HCT116 (cell line): ENCODE data around the gene AP1M2. TPM values are rescaled to one million over a fixed set of nuclear protein-coding genes. Genes with fewer than 3 reads are reported as not detected.
"Not testable (repeated sequence)": the region's sequence is repeated elsewhere in the genome, so short reads cannot be mapped to it uniquely, and the experiment has no call there.

Source experiments
- ATAC-seq: fragments of 200-7000 bp; cut with Tn5 transposase; 2 replicates; pipeline ENCODE4 v1.9.1; 2020; ENCODE audit warnings: mild to moderate bottlenecking, moderate library complexity
- BruUV-seq: library from RNA; stranded (reverse); fragments of 400-500 nt; replicated peaks from 2 replicates; lab custom pipeline; 2021; lab: Mats Ljungman, UMichigan
- CTCF ChIA-PET: fragments of 300-600 bp; sonication (Branson Sonifier 250); formaldehyde crosslinking; loops from one replicate; lab custom pipeline; 2021; ENCODE audit warnings: antibody characterized with exemption; lab: Charles Lee
- POLR2A ChIA-PET: fragments of 300-600, 350-600 bp; sonication (Branson Sonifier 250); formaldehyde crosslinking; loops from one replicate; lab custom pipeline; 2021; ENCODE audit warnings: antibody characterized with exemption; lab: Charles Lee
- RAD21 ChIA-PET, 2 experiments: fragments of 300-600 bp; sonication (Branson Sonifier 250); formaldehyde crosslinking; loops; one replicate each; lab custom pipeline; 2023; ENCODE audit warnings: low total read pairs in 2 of 2; ENCODE audit not compliant: uncharacterized antibody in 2 of 2, unreplicated experiment in 2 of 2, low non-redundant PET in 1 of 2; lab: Charles Lee
- DNase-seq: peaks from one replicate; pipeline ENCODE4 v3.0.0-alpha.2; 2010; ENCODE audit warnings: low read depth, low spot score
- H2AFZ ChIP-seq: fragments of 200-600 bp; shearing (Covaris generic), sonication (generic); 2 replicates; pipeline ENCODE4 v1.6.1; 2017; ENCODE audit warnings: low read depth, mixed run types, mixed read lengths, antibody characterized with exemption, low read length; ENCODE audit not compliant: poor library complexity, severe bottlenecking
- H3K27ac ChIP-seq: 2 replicates; pipeline ENCODE4 v1.5.1; 2012; ENCODE audit warnings: low read depth, low read length
- H3K27me3 ChIP-seq: fragments of 200-600 bp; sonication (generic); 2 replicates; pipeline ENCODE4 v1.6.1; 2016; ENCODE audit warnings: mixed run types, low read length, mixed read lengths; ENCODE audit not compliant: insufficient read depth
- H3K36me3 ChIP-seq, 2 experiments: fragments of 200-500 bp in 1 of 2; fragments of 200-600 bp in 1 of 2; sonication (Bioruptor generic) in 1 of 2; sonication (generic) in 1 of 2; 2 replicates each; pipeline versions ENCODE4 v1.5.1 to v1.6.1; 2014 to 2016; ENCODE audit warnings: low read length in 2 of 2, inconsistent platforms in 1 of 2, mixed read lengths in 1 of 2, mixed run types in 1 of 2; ENCODE audit not compliant: insufficient read depth in 2 of 2, control insufficient read depth in 1 of 2
- H3K4me1 ChIP-seq, 2 experiments: fragments of 200-600 bp in 1 of 2; sonication (generic) in 1 of 2; 2 replicates each; pipeline versions ENCODE4 v1.5.1 to v1.6.1; 2012 to 2017; ENCODE audit warnings: low read length in 2 of 2, inconsistent platforms in 1 of 2, mild to moderate bottlenecking in 1 of 2, mixed read lengths in 1 of 2, mixed run types in 1 of 2, moderate library complexity in 1 of 2; ENCODE audit not compliant: insufficient read depth in 2 of 2, control insufficient read depth in 1 of 2
- H3K4me2 ChIP-seq: fragments of 200-600 bp; sonication (generic); 2 replicates; pipeline ENCODE4 v1.6.1; 2017; ENCODE audit warnings: mixed run types, low read length, mixed read lengths
- H3K4me3 ChIP-seq, 2 experiments: fragments of 200-600 bp in 1 of 2; sonication (generic) in 1 of 2; replicated peaks in 1 of 2; 2 replicates each; pipeline ENCODE4 v1.5.1; 2011 to 2016; ENCODE audit warnings: low read length in 2 of 2, control low read depth in 1 of 2, low read depth in 1 of 2, mild to moderate bottlenecking in 1 of 2, mixed read lengths in 1 of 2, mixed run types in 1 of 2
- H3K79me2 ChIP-seq: fragments of 200-600 bp; sonication (generic); 2 replicates; pipeline ENCODE4 v1.6.1; 2017; ENCODE audit warnings: mild to moderate bottlenecking, mixed run types, low read length, moderate library complexity, mixed read lengths; ENCODE audit not compliant: insufficient read depth
- H3K9ac ChIP-seq: fragments of 200-600 bp; sonication (generic); 2 replicates; pipeline ENCODE4 v1.6.1; 2016; ENCODE audit warnings: low read length, mixed read lengths
- H3K9me2 ChIP-seq: fragments of 200-600 bp; sonication (generic), shearing (Covaris generic); 2 replicates; pipeline ENCODE4 v1.6.1; 2017; ENCODE audit warnings: mixed run types, mild to moderate bottlenecking, moderate library complexity; ENCODE audit not compliant: insufficient read depth
- H3K9me3 ChIP-seq, 2 experiments: fragments of 200-500 bp in 1 of 2; fragments of 200-600 bp in 1 of 2; sonication (Bioruptor generic) in 1 of 2; sonication (generic) in 1 of 2; 2 replicates each; pipeline ENCODE4 v1.6.1; 2014 to 2017; ENCODE audit warnings: low read length in 2 of 2, mixed read lengths in 2 of 2, inconsistent platforms in 1 of 2, low read depth in 1 of 2, mild to moderate bottlenecking in 1 of 2, mixed run types in 1 of 2, moderate library complexity in 1 of 2; ENCODE audit not compliant: control insufficient read depth in 1 of 2, insufficient read depth in 1 of 2
- H4K20me1 ChIP-seq: fragments of 200-600 bp; sonication (generic), shearing (Covaris generic); 2 replicates; pipeline ENCODE4 v1.6.1; 2017; ENCODE audit warnings: mixed run types, mild to moderate bottlenecking, moderate library complexity; ENCODE audit not compliant: insufficient read depth
- ATF3 ChIP-seq: IDR thresholded peaks from 2 replicates; pipeline ENCODE4 v1.6.1; 2012
- CBX3 ChIP-seq: IDR thresholded peaks from 2 replicates; pipeline ENCODE4 v1.6.1; 2012; ENCODE audit warnings: low read depth
- CEBPB ChIP-seq: IDR thresholded peaks from 2 replicates; pipeline ENCODE4 v1.6.1; 2012; ENCODE audit warnings: low read depth
- EZH2 ChIP-seq: fragments of 200-600 bp; sonication (generic); IDR thresholded peaks from 2 replicates; pipeline ENCODE4 v1.6.1; 2017; ENCODE audit warnings: antibody characterized with exemption, mixed run types
- EZH2phosphoT487 ChIP-seq: fragments of 200-600 bp; IDR thresholded peaks from 2 replicates; pipeline ENCODE4 v1.6.1; 2018; ENCODE audit warnings: antibody characterized with exemption, borderline replicate concordance
- FOSL1 ChIP-seq: IDR thresholded peaks from 2 replicates; pipeline ENCODE4 v1.6.1; 2012; ENCODE audit warnings: low read depth
- JUND ChIP-seq: IDR thresholded peaks from 2 replicates; pipeline ENCODE4 v1.6.1; 2012
- MAX ChIP-seq: IDR thresholded peaks from 2 replicates; pipeline ENCODE4 v1.6.1; 2012
- POLR2A ChIP-seq: IDR thresholded peaks from 2 replicates; pipeline ENCODE4 v1.7.0; 2011; ENCODE audit warnings: borderline replicate concordance; ENCODE audit not compliant: insufficient read depth, insufficient read length; ENCODE audit errors: extremely low read depth
- RAD21 ChIP-seq: IDR thresholded peaks from 2 replicates; pipeline ENCODE4 v1.6.1; 2012; ENCODE audit warnings: low read depth, mild to moderate bottlenecking
- SIN3A ChIP-seq: IDR thresholded peaks from 2 replicates; pipeline ENCODE4 v1.6.1; 2012; ENCODE audit warnings: low read depth
- SRF ChIP-seq: IDR thresholded peaks from 2 replicates; pipeline ENCODE4 v1.6.1; 2012; ENCODE audit warnings: low read depth
- TCF7L2 ChIP-seq: IDR thresholded peaks from 2 replicates; pipeline ENCODE4 v1.7.0; 2011; ENCODE audit warnings: borderline replicate concordance, inconsistent platforms; ENCODE audit not compliant: insufficient read depth, insufficient read length; ENCODE audit errors: extremely low read depth
- YY1 ChIP-seq: IDR thresholded peaks from 2 replicates; pipeline ENCODE4 v1.6.1; 2011; ENCODE audit warnings: low read length, low read depth, moderate library complexity, mild to moderate bottlenecking; ENCODE audit not compliant: insufficient replicate concordance; ENCODE audit errors: extremely low read depth
- ZBTB33 ChIP-seq: IDR thresholded peaks from 2 replicates; pipeline ENCODE4 v1.6.1; 2011; ENCODE audit warnings: mild to moderate bottlenecking, low read length, moderate library complexity; ENCODE audit not compliant: insufficient replicate concordance; ENCODE audit errors: extremely low read depth
- ZFX ChIP-seq: fragments of 450-650 bp; IDR thresholded peaks from 2 replicates; pipeline ENCODE4 v1.6.1; 2017
- ZNF274 ChIP-seq: fragments of 200-500 bp; sonication (Bioruptor generic); IDR thresholded peaks from 2 replicates; pipeline ENCODE4 v1.6.1; 2014; ENCODE audit warnings: mild to moderate bottlenecking, low read depth, low read length, inconsistent platforms
- intact Hi-C: fragments of 100-400 bp; cut with micrococcal nuclease; formaldehyde crosslinking; loops from 2 replicates; pipeline ENCODE4 v1.10.0; 2022
- total RNA-seq: library from RNA; stranded (reverse); gene quantifications from one replicate; pipeline ENCODE4 v1.2.1, GENCODE V29; 2021; ENCODE audit not compliant: unreplicated experiment
- TF ChIP-seq, protein P1 (sequence below), 3 experiments: fragments of 200-600 bp in 1 of 3; sonication (generic) in 1 of 3; IDR thresholded peaks in 2 of 3; conservative IDR thresholded peaks in 1 of 3; 2 replicates each; pipeline ENCODE4 v1.5.1; 2012 to 2017; ENCODE audit warnings: low read depth in 2 of 3, low read length in 2 of 3, antibody characterized with exemption in 1 of 3, borderline replicate concordance in 1 of 3, control low read depth in 1 of 3, mild to moderate bottlenecking in 1 of 3, mixed read lengths in 1 of 3, mixed run types in 1 of 3, moderate library complexity in 1 of 3; ENCODE audit not compliant: insufficient read depth in 1 of 3

The AP1M2 gene
- total RNA-seq, 1 experiment from 2014 or later = 111 TPM

DNA sequence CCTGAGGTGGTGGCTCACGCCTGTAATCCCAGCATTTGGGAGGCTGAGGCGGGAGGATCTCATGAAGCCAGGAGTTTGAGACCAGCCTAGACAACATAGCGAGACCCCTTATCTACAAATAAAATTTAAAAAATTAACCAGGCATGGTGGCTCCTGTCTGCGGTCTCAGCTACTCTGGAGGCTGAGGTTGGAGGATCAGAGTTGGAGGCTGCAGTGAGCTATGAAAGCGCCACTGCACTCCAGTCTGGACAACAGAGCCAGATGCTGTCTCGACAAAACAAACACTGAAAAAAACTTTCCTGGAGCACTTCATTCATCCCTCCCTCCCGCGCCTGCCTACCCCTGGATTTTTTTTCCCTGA is 44.1 kb downstream of the AP1M2 start:
- CTCF ChIA-PET = interaction anchor here (0.7 to 3.1 kb wide), 4 partner anchors 9 to 191 kb away, joined by 3 to 15 read pairs (median 3); partner anchors contain the start of gene S1PR5
- no peak for DNase-seq
- no TSS peak for BruUV-seq
- Histone ChIP-seq H3K4me2 (peak overlapping the region; percentile 97), H2AFZ (peak overlapping the region; percentile 90)
- no peak for TF ChIP-seq ZBTB33
- TF ChIP-seq TCF7L2 = no peak
- no peak for TF ChIP-seq JUND
- TF ChIP-seq RAD21 = no peak
- TF ChIP-seq CEBPB = no peak
- no peak for TF ChIP-seq ZFX
- TF ChIP-seq FOSL1 = no peak
- TF ChIP-seq YY1 = no peak
- no peak for TF ChIP-seq SIN3A
- TF ChIP-seq EZH2phosphoT487 = no peak
- no peak for TF ChIP-seq CBX3
- TF ChIP-seq SRF = no peak
- no peak for TF ChIP-seq MAX
- TF ChIP-seq EZH2 = no peak
- no peak for TF ChIP-seq POLR2A
- TF ChIP-seq ZNF274 = no peak
- TF ChIP-seq, protein P1, sequence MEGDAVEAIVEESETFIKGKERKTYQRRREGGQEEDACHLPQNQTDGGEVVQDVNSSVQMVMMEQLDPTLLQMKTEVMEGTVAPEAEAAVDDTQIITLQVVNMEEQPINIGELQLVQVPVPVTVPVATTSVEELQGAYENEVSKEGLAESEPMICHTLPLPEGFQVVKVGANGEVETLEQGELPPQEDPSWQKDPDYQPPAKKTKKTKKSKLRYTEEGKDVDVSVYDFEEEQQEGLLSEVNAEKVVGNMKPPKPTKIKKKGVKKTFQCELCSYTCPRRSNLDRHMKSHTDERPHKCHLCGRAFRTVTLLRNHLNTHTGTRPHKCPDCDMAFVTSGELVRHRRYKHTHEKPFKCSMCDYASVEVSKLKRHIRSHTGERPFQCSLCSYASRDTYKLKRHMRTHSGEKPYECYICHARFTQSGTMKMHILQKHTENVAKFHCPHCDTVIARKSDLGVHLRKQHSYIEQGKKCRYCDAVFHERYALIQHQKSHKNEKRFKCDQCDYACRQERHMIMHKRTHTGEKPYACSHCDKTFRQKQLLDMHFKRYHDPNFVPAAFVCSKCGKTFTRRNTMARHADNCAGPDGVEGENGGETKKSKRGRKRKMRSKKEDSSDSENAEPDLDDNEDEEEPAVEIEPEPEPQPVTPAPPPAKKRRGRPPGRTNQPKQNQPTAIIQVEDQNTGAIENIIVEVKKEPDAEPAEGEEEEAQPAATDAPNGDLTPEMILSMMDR (IDR thresholded peaks at IDR 0.05 in 2 of 3, conservative IDR thresholded peaks at IDR 0.05 in 1 of 3; ENCODE audit: borderline replicate concordance in 1 of 3, insufficient read depth in 1 of 3, low read depth in 2 of 3, low read length in 2 of 3) = no peak
- TF ChIP-seq ATF3 = no peak
- TF ChIP-seq, all 23 proteins: peak for 0
- ChIA-PET RAD21 (interaction anchor here in 1 of 2 experiments (0.7 kb wide), 1 partner anchor 103 kb away, joined by 7 read pairs; no protein-coding TSS in a partner anchor), POLR2A (interaction anchor here (1.1 kb wide), 1 partner anchor 9 kb away, joined by 4 read pairs; no protein-coding TSS in a partner anchor)
- Histone ChIP-seq H3K9me2 (no peaks in the 10 kb centered on the region), H3K9ac (peak overlapping the region; percentile 92), H3K9me3 (no peaks in the 10 kb centered on the region), H3K27ac (peak overlapping the region; percentile 91; the same call in 1 of the 2 replicates), H3K79me2 (peaks cover 24% of the 10 kb centered on the region), H4K20me1 (no peaks in the 10 kb centered on the region), H3K4me3 (peak overlapping the region; percentile 92 to 93), H3K36me3 (peaks cover 0 to 3% of the 10 kb centered on the region in 2 experiments; a peak in 1 of 4 replicates), H3K27me3 (no peaks in the 10 kb centered on the region), H3K4me1 (peaks cover 10 to 24% of the 10 kb centered on the region in 2 experiments; a peak in 3 of 4 replicates)
- ATAC-seq = no peak
- intact Hi-C loops = loop anchor here (5.0 kb wide), 1 partner anchor 36 kb away; no protein-coding TSS in a partner anchor

DNA sequence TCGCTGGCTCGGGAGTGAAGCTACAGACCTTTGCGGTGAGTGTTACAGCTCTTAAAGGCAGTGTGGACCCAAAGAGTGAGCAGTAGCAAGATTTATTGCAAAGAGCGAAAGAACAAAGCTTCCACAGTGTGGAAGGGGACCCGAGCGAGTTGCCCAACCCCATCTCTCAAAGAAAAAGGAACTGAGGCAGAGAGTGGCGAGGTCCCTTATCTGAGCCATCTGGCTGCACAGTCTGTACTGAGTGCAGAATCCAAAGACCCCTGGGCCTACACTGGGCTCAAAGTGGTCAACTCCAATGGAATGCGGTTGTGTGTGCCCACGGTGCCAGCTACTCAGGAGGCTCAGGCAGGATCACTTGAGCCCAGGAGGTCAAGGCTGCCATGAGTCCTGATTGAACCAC is 48.1 kb downstream of the AP1M2 start:
- CTCF ChIA-PET = not testable (repeated sequence)

More for the DNA sequence above, 48.1 kb downstream of the AP1M2 start:
- H3K4me3 ChIP-seq, POLR2A ChIA-PET, H3K4me2 ChIP-seq, ATAC-seq, H3K79me2 ChIP-seq, intact Hi-C loops, BruUV-seq, H3K36me3 ChIP-seq, H3K27me3 ChIP-seq, H4K20me1 ChIP-seq, H2AFZ ChIP-seq, H3K9me3 ChIP-seq, H3K27ac ChIP-seq, DNase-seq, RAD21 ChIA-PET, H3K9ac ChIP-seq, H3K9me2 ChIP-seq: not testable (repeated sequence)
- peaks cover 6 to 14% of the 10 kb centered on the region in 2 experiments; a peak in 3 of 4 replicates for H3K4me1 ChIP-seq
